ENCODE measurements around the gene SOX18. TPM values are rescaled to one million over a fixed set of nuclear protein-coding genes. Genes with fewer than 3 reads are reported as not detected.

Gene SOX18
- total and polyA plus RNA-seq, 2 of the 4 experiments (the other 2 are of a cell fraction), result not detected

GRCh38 chr20:64074963-64075362 is 25.5 kb upstream of the SOX18 start:
- H3K14ac ChIP-seq (replicated peaks; ENCODE audit: low read depth, low read length), result no peak overlapping the region
- H2AFZ ChIP-seq (replicated peaks; ENCODE audit: low read length, poor library complexity), result no peak overlapping the region
- peaks cover 6 to 8% of the 10 kb centered on the region in 2 experiments; a peak in 3 of 4 replicates for H3K79me1 ChIP-seq (ENCODE audit: low read depth in 1 of 2, low read length in 2 of 2)
- peaks cover 26% of the 10 kb centered on the region; the same call in 1 of the 2 replicates for H3K36me3 ChIP-seq (ENCODE audit: control insufficient read depth, insufficient read depth, low read length)
- no peak overlapping the region for H3K4ac ChIP-seq (ENCODE audit: low read depth, low read length)
- H4K5ac ChIP-seq (ENCODE audit: low read depth, low read length), result no peak overlapping the region
- BruUV-seq (replicated peaks), result no TSS peak
- no peak overlapping the region for H3K4me2 ChIP-seq (ENCODE audit: low read depth, low read length)
- no peak overlapping the region for H4K91ac ChIP-seq (ENCODE audit: insufficient read depth, low read depth, low read length)
- no peak overlapping the region for H3K56ac ChIP-seq (ENCODE audit: extremely low read depth, insufficient read depth, low read length)
- no peak overlapping the region for H2AK5ac ChIP-seq (ENCODE audit: low read depth, low read length)
- POLR2A ChIA-PET (ENCODE audit: unreplicated experiment), result no interaction called here
- no peak overlapping the region for H3K9ac ChIP-seq (ENCODE audit: low read depth, low read length)
- H2BK5ac ChIP-seq (ENCODE audit: low read depth, low read length, poor library complexity, severe bottlenecking), result no peak overlapping the region
- H4K20me1 ChIP-seq (ENCODE audit: insufficient read depth, low read length), result no peaks in the 10 kb centered on the region; the same call in none of the 2 replicates
- TF ChIP-seq SMC3 (IDR thresholded peaks at IDR 0.05; ENCODE audit: low read depth, low read length) (no peak), MXI1 (IDR thresholded peaks at IDR 0.05; ENCODE audit: borderline replicate concordance, low read depth, low read length) (no peak), NFE2L2 (IDR thresholded peaks at IDR 0.05; ENCODE audit: low read depth, low read length) (no peak), USF2 (IDR thresholded peaks at IDR 0.05; ENCODE audit: low read depth, low read length) (no peak), MAFK (IDR thresholded peaks at IDR 0.05; ENCODE audit: low read depth, low read length) (no peak), RFX5 (IDR thresholded peaks at IDR 0.05; ENCODE audit: low read depth, low read length) (no peak), RCOR1 (IDR thresholded peaks at IDR 0.05; ENCODE audit: insufficient replicate concordance, low read length) (no peak), CEBPB (IDR thresholded peaks at IDR 0.05; ENCODE audit: low read depth, low read length) (no peak), CTCF (conservative IDR thresholded peaks at IDR 0.05; ENCODE audit: low read depth, low read length) (no peak), CHD1 (IDR thresholded peaks at IDR 0.05; ENCODE audit: low read depth, low read length) (no peak), MAZ (IDR thresholded peaks at IDR 0.05; ENCODE audit: borderline replicate concordance, low read depth, low read length) (no peak), BHLHE40 (IDR thresholded peaks at IDR 0.05; ENCODE audit: low read depth, low read length) (no peak), POLR2A (IDR thresholded peaks at IDR 0.05; ENCODE audit: low read depth, low read length) (no peak)
- H3K4me1 ChIP-seq (ENCODE audit: control insufficient read depth, insufficient read depth, low read length), result peaks cover 11% of the 10 kb centered on the region
- H3K9me1 ChIP-seq (ENCODE audit: insufficient read depth, low read length), result no peaks in the 10 kb centered on the region
- no peak overlapping the region for H3K27ac ChIP-seq (ENCODE audit: insufficient read depth, low read length)
- ATAC-seq (ENCODE audit: low read depth) (no peak), DNase-seq (no peak)
- no peak overlapping the region for H2AK9ac ChIP-seq (replicated peaks; ENCODE audit: low read depth, low read length, poor library complexity)
- dilution Hi-C loops (cut with HindIII; ENCODE audit: low sequenced_read_pairs, unreplicated experiment), result no loop called here
- H3K4me3 ChIP-seq (ENCODE audit: insufficient read depth, low read depth, low read length), result no peak overlapping the region
- CTCF ChIA-PET, result no interaction called here
- no peak overlapping the region for H3K18ac ChIP-seq (ENCODE audit: low read depth, low read length)
- H3K23ac ChIP-seq (ENCODE audit: low read depth, low read length), result no peak overlapping the region
- H2BK20ac ChIP-seq (ENCODE audit: low read depth, low read length), result no peak overlapping the region
- H4K8ac ChIP-seq (ENCODE audit: low read depth in 2 of 2, low read length in 2 of 2), result no peak overlapping the region
- intact Hi-C loops (cut with micrococcal nuclease), result no loop called here
- H3K9me3 ChIP-seq (ENCODE audit: control insufficient read depth, insufficient read depth, low read length), result no peaks in the 10 kb centered on the region
- WGBS, 2 experiments (ENCODE audit: extremely low coverage in 2 of 2, insufficient read length in 1 of 2), result 86% methylated on average over 6 of the region's 8 CpGs; no CpG with 5 or more reads in 1 of the 2 experiments
- H2BK120ac ChIP-seq (ENCODE audit: low read depth, low read length), result no peak overlapping the region
- no peak overlapping the region for H2BK15ac ChIP-seq (ENCODE audit: low read depth, low read length)
- no peaks in the 10 kb centered on the region for H3K27me3 ChIP-seq (ENCODE audit: control insufficient read depth, insufficient read depth, low read length)
- in situ Hi-C loops (cut with MboI; ENCODE audit: low sequenced_read_pairs), result no loop called here
